SK-N-MC (cell line): ENCODE results near the gene BUB1B.
"Not testable (repeated sequence)": the region's sequence is repeated elsewhere in the genome, so short reads cannot be mapped to it uniquely, and the experiment has no call there.

Experiments
- DNase-seq: peaks from one replicate; pipeline ENCODE4 v3.0.0-alpha.2; 2011; ENCODE audit warnings: low read depth, low spot score
- H3K27ac ChIP-seq: fragments of 200-600 bp; sonication (generic); 2 replicates; pipeline ENCODE4 v1.5.1; 2016; ENCODE audit warnings: mixed run types
- H3K36me3 ChIP-seq: fragments of 200-600 bp; sonication (generic); 2 replicates; pipeline ENCODE4 v1.6.1; 2017; ENCODE audit warnings: antibody characterized with exemption, low read length, mixed read lengths; ENCODE audit not compliant: insufficient read depth
- H3K4me3 ChIP-seq: fragments of 200-600 bp; sonication (generic); 2 replicates; pipeline ENCODE4 v1.5.1; 2016
- H3K9ac ChIP-seq: fragments of 200-600 bp; sonication (generic); 2 replicates; pipeline ENCODE4 v1.8.0; 2017; ENCODE audit warnings: mixed run types, mixed read lengths; ENCODE audit not compliant: insufficient read length
- H3K9me3 ChIP-seq: fragments of 200-600 bp; sonication (generic); 2 replicates; pipeline ENCODE4 v1.6.1; 2017; ENCODE audit warnings: low read depth, mild to moderate bottlenecking, antibody characterized with exemption, low read length, moderate library complexity, mixed read lengths
- EZH2 ChIP-seq: fragments of 200-600 bp; sonication (generic); IDR thresholded peaks from one replicate; pipeline ENCODE4 v1.6.1; 2017; ENCODE audit warnings: antibody characterized with exemption
- FOXP2 ChIP-seq: optimal IDR thresholded peaks from 2 replicates; pipeline ENCODE3; 2011; ENCODE audit warnings: mild to moderate bottlenecking, moderate library complexity; ENCODE audit not compliant: insufficient read depth; ENCODE audit errors: extremely low read length, control extremely low read depth
- POLR2AphosphoS5 ChIP-seq: IDR thresholded peaks from 2 replicates; pipeline ENCODE4 v1.6.1; 2012; ENCODE audit warnings: mild to moderate bottlenecking, low read depth, low read length, borderline replicate concordance

BUB1B gene

DNA sequence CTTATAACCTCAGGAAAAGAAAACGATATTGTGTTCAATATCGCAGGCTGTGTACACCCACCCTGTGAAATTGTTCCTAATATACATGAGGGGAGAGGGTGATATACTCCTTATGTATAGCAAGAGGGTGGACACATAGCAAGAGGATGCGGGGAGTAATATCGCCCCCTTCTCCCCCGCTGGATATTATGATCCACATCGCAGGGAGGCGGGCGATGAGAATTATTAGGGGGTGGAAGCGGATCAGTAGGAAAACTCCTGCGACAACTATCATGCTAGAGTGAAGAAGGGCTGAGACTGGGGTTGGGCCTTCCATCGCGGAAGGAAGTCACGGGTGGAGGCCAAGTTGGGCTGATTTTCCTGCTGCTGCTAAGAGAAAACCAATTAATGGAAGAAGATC lies 27.3 kb upstream of the BUB1B start:
- TF ChIP-seq EZH2 (no peak), FOXP2 (no peak), POLR2AphosphoS5 (no peak)
- no peak for DNase-seq
- no peaks in the 10 kb centered on the region for H3K9me3 ChIP-seq

DNA sequence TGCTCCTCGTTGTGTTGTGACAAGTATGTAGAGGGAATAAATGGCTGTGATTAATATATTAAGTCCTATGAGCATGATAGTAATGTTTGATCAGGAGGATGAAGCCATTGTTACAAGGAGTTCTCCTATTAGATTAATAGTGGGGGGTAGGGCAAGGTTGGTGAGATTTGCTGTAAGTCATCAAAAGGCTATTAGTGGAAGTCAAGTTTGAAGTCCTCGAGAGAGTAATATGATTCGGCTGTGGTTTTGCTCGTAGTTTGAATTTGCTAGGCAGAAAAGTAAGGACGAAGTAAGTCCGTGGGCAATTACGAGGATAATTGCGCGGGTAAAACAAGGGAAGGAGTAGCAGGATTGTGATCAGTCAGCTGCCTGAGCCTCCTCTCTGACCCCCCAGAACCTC lies 26.0 kb upstream of the BUB1B start:
- Histone ChIP-seq H3K9me3 (no peaks in the 10 kb centered on the region), H3K36me3 (no peaks in the 10 kb centered on the region), H3K27ac (no peak overlapping the region), H3K4me3 (no peak overlapping the region), H3K9ac (no peak overlapping the region)
- TF ChIP-seq EZH2 (no peak), POLR2AphosphoS5 (no peak), FOXP2 (no peak)
- DNase-seq, result no peak

More for the DNA sequence above, 27.3 kb upstream of the BUB1B start:
- Histone ChIP-seq H3K4me3 (no peak overlapping the region), H3K27ac (no peak overlapping the region), H3K36me3 (no peaks in the 10 kb centered on the region), H3K9ac (no peak overlapping the region)

DNA sequence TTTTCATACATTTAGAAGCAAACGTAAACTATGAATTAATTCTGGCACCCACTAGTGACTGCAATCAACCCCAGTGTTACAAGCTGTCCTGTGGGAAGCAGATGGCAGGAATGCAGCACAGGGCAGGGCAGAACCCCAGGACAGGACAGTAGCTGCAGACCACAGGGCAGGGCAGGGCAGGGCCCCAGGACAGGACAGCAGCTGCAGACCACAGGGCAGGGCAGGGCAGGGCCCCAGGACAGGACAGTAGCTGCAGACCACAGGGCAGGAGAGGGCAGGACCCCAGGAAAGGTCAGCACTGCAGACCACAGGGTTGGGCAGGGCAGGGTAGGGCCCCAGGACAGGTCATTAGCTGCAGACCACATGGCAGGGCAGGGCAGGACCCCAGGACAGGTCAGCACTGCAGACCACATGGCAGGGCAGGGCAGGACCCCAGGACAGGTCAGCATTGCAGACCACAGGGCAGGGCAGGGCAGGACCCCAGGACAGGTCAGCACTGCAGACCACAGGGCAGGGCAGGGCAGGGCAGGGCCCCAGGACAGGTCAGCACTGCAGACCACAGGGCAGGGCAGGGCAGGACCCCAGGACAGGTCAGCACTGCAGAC lies 24.9 kb upstream of the BUB1B start:
- H3K36me3 ChIP-seq, H3K9me3 ChIP-seq, DNase-seq, H3K9ac ChIP-seq, H3K27ac ChIP-seq, H3K4me3 ChIP-seq: not testable (repeated sequence)

DNA sequence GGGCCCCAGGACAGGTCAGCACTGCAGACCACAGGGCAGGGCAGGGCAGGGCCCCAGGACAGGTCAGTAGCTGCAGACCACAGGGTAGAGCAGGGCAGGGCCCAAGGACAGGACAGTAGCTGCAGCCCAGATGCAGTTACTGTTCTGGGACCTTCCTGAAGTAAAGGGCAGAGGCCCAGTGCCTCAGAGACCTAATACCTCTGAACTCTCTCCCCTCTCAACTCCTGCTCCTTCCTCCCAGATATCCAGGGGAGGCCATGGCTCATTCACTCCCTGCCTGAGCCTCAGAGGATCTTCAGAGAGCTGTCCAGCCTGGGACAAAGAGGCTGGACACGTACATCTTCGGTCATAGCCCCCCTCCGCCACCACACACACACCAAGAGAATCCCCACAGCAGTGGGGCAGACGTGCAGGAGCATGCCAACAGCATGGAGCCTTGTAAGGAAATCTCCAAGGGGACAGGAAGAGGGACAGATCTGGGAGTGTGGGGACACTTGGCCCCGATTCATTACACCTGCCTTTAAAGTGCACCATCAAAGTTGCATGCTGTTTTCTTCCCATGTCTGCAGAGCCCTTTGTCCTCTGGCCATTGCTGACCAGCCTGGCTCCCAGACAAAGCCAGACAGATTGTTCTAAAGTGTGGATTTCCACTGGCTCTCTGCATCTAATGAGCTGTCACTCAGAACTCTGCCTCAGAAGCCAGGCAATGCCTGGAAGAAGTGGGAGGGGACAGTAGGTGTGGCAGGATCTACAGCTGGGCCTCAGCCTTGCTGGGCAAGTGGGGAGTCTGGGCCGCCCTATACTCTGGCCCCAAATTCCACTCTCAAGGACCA lies 24.2 kb upstream of the BUB1B start:
- Histone ChIP-seq H3K36me3 (no peaks in the 10 kb centered on the region), H3K27ac (no peak overlapping the region), H3K9me3 (no peaks in the 10 kb centered on the region), H3K4me3 (no peak overlapping the region), H3K9ac (no peak overlapping the region)
- no peak for TF ChIP-seq EZH2
- TF ChIP-seq POLR2AphosphoS5, result no peak
- TF ChIP-seq FOXP2, result no peak
- DNase-seq, result no peak

DNA sequence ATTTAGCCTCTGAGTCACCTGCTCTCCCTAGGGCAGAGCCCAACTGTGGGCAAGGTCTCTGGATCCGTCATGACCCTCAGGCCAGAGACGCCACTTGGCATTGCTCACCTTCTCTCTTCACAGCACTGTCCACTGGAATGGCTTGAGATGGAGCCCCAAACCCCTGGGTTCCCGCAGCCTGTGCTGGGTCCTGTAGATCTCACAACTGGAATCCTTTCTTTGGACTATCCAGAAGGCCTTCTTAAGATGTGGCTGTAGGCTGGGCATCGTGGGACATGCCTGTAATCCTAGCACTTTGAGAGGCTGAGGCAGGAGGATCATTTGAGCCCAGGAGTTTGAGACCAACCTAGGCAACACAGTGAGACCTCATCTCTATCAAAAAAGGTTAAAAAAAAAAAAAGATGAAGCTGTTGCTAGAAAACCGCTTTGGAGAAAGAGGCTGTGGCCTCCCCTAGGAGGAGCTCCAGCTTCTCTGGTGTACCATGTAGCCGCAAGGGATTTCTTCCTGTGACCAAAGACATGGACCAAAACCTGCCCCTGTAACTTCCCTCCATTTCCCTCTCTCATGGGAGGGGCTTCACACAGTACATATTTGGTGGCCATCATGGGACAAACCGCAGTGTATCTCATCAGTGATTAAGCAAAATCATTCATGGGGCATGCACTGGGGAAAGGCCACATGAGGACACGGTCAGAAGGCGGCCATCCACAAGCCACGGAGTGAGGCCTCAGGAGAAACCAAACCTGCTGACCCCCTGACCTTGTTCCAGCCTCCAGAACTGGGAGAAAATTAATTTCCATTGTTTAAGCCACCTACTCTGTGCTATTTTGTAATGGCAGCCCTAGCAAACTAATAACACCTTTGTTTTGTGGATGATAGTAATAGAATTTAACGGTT lies 23.3 kb upstream of the BUB1B start:
- TF ChIP-seq FOXP2 (no peak), POLR2AphosphoS5 (no peak), EZH2 (no peak)
- H3K36me3 ChIP-seq, result no peaks in the 10 kb centered on the region
- H3K9ac ChIP-seq, result no peak overlapping the region
- no peak overlapping the region for H3K27ac ChIP-seq
- no peak overlapping the region for H3K4me3 ChIP-seq
- H3K9me3 ChIP-seq, result no peaks in the 10 kb centered on the region
- DNase-seq, result no peak

DNA sequence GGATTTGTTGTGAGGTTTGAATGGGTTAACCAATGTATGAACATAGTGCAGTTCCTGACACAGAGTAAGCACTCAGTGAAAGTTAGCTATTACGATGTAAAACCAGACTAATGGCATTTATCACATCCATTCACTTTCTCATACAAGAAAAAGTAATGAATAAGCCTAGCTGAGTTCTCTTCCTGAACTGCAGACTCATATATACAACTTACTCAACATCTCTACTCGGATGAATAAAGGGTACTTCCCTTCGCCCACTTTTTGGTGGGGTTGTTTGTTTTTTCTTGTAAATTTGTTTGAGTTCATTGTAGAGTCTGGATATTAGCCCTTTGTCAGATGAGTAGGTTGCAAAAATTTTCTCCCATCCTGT lies 22.7 kb upstream of the BUB1B start:
- DNase-seq, H3K9me3 ChIP-seq, H3K9ac ChIP-seq, H3K4me3 ChIP-seq, H3K36me3 ChIP-seq, H3K27ac ChIP-seq: not testable (repeated sequence)

DNA sequence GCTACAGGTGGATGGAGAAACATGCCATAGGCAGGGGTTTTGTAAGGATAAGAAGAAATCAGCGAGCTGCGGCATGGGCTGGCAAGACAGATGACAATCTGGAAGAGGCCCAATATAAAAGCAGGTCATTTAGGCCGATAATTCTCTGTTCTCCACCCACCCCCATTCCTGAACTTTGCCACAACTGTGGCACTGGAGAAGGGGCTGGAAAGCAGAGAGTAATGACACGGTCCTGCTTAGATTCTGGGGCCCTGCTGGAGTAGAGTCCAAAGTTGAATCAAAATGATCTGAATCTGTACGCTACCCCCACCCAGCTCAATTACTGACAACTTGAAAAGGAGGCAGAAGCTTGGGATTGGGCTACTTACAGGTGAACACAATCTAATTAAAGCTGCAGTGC lies 18.4 kb upstream of the BUB1B start:
- no peak overlapping the region for H3K9ac ChIP-seq
- no peak for DNase-seq
- H3K27ac ChIP-seq, result no peak overlapping the region
- H3K36me3 ChIP-seq, result no peaks in the 10 kb centered on the region
- no peaks in the 10 kb centered on the region for H3K9me3 ChIP-seq
- TF ChIP-seq EZH2 (no peak), FOXP2 (no peak), POLR2AphosphoS5 (no peak)
- H3K4me3 ChIP-seq, result no peak overlapping the region

DNA sequence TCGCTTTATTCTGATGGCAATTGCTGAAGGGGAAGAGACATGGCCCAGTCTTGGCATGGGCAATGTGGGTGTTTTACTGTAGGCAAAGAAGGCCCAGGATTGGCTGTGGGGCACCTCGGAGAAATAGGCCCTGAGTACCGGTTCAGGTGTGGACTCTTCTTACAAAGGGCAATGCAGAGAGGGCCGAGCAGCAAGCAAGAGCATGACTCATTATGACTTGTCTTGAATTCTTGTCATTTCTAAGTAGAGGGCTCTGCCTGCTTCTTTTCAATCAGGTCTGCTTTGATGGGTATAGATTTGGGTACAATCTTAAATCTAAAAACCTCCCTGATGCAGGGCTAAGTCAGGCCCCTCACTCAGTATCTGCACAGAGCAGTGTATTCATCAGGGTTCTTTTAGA lies 14.8 kb upstream of the BUB1B start:
- Histone ChIP-seq H3K36me3 (no peaks in the 10 kb centered on the region), H3K27ac (no peak overlapping the region), H3K9me3 (no peaks in the 10 kb centered on the region), H3K9ac (no peak overlapping the region), H3K4me3 (no peak overlapping the region)
- DNase-seq, result no peak
- TF ChIP-seq EZH2 (no peak), POLR2AphosphoS5 (no peak), FOXP2 (no peak)
